Esophagus squamous epithelium (tissue), 4 donors: ENCODE results near the gene CNOT1.

ENCODE experiments used
- POLR2A ChIP-seq, 4 donors: fragments of 450-650 bp; IDR thresholded peaks; one replicate each; pipeline ENCODE4 v1.6.1; 2017; ENCODE audit warnings: antibody characterized with exemption in 4 of 4, mild to moderate bottlenecking in 4 of 4, moderate library complexity in 3 of 4
- TF ChIP-seq, protein P1 (sequence below), 6 experiments: fragments of 450-650 bp in 4 of 6; fragments of 200-600 bp in 2 of 6; sonication (generic) in 2 of 6; IDR thresholded peaks; one replicate each; pipeline ENCODE4 v1.5.1; 2016 to 2019; ENCODE audit warnings: antibody characterized with exemption in 6 of 6, mild to moderate bottlenecking in 4 of 6, moderate library complexity in 4 of 6

DNA sequence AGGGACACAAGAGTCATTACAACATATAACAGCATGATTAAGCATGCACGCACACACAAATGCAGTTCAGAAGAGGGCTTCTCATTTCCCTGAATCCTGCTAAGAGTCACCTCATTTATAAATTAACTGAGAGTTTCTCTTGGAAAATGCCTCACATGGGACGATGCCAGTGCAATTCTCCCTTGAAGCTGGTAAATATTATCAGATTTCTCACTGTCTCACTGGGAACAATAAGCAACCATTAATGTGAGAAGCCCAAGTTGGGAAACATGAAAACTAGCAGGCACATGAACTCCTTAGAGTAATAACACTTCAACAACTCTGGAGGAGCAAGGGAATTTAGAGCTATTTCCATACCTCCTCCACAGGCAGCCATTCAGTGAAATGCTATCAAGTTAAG is 87.9 kb downstream of the CNOT1 start:
- TF ChIP-seq POLR2A (IDR thresholded peaks at IDR 0.05) = no peak
- TF ChIP-seq, protein P1, sequence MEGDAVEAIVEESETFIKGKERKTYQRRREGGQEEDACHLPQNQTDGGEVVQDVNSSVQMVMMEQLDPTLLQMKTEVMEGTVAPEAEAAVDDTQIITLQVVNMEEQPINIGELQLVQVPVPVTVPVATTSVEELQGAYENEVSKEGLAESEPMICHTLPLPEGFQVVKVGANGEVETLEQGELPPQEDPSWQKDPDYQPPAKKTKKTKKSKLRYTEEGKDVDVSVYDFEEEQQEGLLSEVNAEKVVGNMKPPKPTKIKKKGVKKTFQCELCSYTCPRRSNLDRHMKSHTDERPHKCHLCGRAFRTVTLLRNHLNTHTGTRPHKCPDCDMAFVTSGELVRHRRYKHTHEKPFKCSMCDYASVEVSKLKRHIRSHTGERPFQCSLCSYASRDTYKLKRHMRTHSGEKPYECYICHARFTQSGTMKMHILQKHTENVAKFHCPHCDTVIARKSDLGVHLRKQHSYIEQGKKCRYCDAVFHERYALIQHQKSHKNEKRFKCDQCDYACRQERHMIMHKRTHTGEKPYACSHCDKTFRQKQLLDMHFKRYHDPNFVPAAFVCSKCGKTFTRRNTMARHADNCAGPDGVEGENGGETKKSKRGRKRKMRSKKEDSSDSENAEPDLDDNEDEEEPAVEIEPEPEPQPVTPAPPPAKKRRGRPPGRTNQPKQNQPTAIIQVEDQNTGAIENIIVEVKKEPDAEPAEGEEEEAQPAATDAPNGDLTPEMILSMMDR (IDR thresholded peaks at IDR 0.05) = no peak
